ENCODE results near the gene CDK10. TPM values are rescaled to one million over a fixed set of nuclear protein-coding genes. Genes with fewer than 3 reads are reported as not detected.
"Not testable (repeated sequence)": the region's sequence is repeated elsewhere in the genome, so short reads cannot be mapped to it uniquely, and the experiment has no call there.

Gene CDK10
- polyA plus RNA-seq, 3 donors from 2014 or later: 28.0 to 42.7 (median 35.2) TPM

DNA sequence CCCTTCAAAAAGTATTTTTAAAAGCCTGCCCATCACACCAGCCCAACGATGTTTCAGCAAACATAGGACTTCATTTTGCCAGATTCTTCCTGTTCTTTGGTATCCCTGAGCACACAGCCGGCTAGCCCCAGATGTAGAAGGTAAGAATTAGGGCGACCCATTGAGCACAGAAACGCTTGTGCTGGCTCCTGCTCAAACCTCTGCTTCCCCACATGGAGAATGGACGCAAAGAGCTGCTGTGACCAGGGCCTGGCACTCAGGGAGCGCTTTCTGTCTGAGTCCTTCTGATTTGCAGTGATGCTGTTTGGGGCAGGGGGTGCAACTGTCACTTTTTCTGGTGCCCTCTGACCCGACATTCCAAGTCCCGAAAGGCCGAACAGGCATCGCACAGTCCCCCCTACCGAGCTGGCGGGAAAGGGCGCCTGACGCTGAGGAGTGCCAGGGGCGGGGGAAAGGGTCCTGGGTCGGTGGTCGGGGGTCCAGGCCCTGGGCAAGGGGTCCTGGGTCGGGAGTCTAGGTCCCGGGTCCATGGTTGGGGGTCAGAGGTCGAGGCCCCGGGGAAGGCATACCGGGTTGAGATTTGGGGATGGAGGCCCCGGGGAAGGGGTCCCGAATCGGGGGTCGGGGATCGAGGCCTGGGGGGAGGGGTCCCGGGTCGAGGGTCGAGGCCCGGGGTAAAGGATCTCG, 29.9 kb upstream of the CDK10 start:
- peaks cover 32 to 40% of the 10 kb centered on the region in 2 donors for H3K4me1 Mint-ChIP-seq
- peaks cover 2 to 14% (median 14%) of the 10 kb centered on the region in 3 donors for H3K27me3 Mint-ChIP-seq (ENCODE audit: low read depth in 3 of 3)
- peak overlapping the region; percentile 61 to 86 (median 81) for H3K4me3 Mint-ChIP-seq
- DNase-seq: no peak
- no peaks in the 10 kb centered on the region for H3K9me3 Mint-ChIP-seq
- peak overlapping the region; percentile 68 to 82 (median 76) for H3K27ac Mint-ChIP-seq
- peaks cover 3 to 9% (median 7%) of the 10 kb centered on the region in 3 donors for H3K36me3 Mint-ChIP-seq

DNA sequence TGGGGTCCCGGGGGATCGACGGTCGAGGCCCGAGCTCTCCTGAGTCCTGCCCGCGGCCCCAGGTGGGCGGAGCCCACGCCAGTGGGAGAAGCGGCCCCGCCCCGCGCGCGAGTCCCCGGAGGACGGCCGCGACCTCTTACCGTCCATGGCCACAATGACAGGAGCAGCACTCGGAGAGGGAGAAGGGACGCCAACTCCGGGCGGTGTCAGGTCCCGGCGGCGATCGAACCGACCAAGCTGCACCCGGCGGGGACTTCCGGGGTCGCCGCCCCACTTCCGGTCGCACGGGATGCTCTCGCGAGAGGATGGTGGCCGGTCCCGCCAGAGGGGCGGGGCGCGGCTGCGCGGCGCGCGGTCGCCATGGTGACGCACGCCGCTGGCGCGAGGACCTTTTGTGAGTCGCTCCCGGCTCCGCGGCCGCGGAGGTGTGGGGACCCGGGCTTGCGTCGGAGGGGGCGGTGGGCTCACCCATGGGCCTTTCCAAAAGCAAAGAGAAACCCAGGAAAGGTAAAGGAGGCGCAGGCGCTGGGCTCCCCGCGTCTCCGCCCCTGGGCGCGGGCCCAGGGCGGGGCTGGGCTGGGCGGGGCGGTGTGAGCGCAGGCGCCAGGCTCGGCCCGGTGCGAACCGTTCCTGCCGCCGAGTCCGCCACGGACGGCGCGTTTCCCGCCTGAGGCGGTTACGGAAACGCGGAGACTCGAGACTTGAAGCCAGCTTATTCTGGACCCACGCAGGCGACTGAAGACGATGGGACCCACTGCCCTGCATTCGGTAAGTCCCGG, 28.9 kb upstream of the CDK10 start, which contains the start of the genes CHMP1A and SPATA33:
TSS of gene CHMP1A (minus strand) at position 267 of the 779 bp plus-strand sequence. CDS start at position 147, 120 bp downstream.
TSS of gene SPATA33 (plus strand) at position 395 of the 779 bp plus-strand sequence. CDS start at position 471, 76 bp downstream.
- Mint-ChIP-seq H3K27ac (peak within 1 kb of the TSS; percentile 78 to 91 (median 86)), H3K4me1 (peaks cover 32 to 40% of the 10 kb centered on the region in 2 donors), H3K4me3 (peak within 1 kb of the TSS; percentile 83 to 89 (median 86)), H3K36me3 (peaks cover 3 to 10% (median 9%) of the 10 kb centered on the region in 3 donors), H3K27me3 (ENCODE audit: low read depth in 3 of 3) (peaks cover 2 to 14% (median 13%) of the 10 kb centered on the region in 3 donors), H3K9me3 (no peaks in the 10 kb centered on the region)
- DNase-seq: peak; percentile 94 to 96 (median 96)

DNA sequence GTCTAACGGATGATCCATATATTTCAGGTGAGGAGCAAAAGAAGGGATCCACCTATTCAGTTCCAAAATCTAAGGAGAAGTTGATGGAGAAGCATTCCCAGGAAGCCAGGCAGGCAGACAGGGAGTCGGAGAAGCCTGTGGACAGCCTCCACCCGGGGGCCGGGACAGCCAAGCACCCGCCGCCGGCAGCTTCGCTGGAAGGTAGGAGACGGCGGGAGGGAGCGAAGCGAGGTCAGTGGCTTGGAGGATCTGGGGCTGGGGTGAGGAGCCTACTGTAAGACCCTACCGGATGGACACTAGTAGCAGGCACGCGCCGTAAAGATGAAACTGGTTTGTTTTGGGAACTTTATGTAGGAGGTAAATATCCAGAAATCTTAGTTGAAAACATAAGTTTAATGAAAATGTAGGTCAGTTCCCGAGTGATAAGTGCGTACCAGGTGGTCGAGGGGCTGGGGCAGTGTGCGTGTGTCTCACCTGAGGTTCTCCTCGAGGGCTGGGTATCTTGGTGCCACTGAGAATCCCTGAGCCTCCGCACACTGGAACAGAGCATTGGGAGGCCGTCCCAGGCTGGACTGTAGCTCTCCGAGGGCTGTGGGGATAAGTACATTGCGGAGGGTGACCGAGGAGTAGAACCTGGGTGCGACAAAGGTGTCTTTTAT, 28.1 kb upstream of the CDK10 start:
- Mint-ChIP-seq H3K36me3 (peaks cover 3 to 10% (median 9%) of the 10 kb centered on the region in 3 donors), H3K4me3 (peak overlapping the region; percentile 83 to 89 (median 86)), H3K27ac (peak overlapping the region; percentile 78 to 91 (median 86)), H3K27me3 (ENCODE audit: low read depth in 3 of 3) (peaks cover 2 to 14% (median 11%) of the 10 kb centered on the region in 3 donors), H3K4me1 (peaks cover 31 to 40% of the 10 kb centered on the region in 2 donors), H3K9me3 (no peaks in the 10 kb centered on the region)
- DNase-seq: no peak

DNA sequence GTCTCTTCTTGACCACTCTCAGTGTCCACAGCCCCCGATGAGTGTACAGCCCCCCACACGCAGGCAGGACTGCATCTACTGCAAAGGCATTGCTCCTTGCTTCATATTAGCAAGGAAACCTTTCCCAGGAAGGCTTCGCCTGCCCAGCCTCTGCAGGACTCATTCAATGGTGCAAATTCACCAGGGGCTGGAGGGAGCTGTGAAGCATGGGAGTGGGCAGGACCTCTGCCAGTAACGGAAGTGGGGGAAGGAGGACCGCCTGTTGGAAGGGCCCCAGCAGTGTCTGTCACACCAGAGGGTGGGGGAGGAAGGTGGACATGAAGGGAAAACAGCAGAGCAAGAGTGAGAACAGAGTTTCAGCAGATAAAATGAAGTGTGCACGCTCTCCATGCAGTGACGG, 26.3 kb upstream of the CDK10 start:
- Mint-ChIP-seq H3K4me1 (peaks cover 25 to 28% of the 10 kb centered on the region in 2 donors), H3K9me3 (no peaks in the 10 kb centered on the region), H3K36me3 (peaks cover 3 to 17% (median 13%) of the 10 kb centered on the region in 3 donors), H3K4me3 (peak overlapping the region in 2 of 5 donors; percentile 14 to 19), H3K27ac (no peak overlapping the region), H3K27me3 (ENCODE audit: low read depth in 3 of 3) (peaks cover 2 to 14% (median 11%) of the 10 kb centered on the region in 3 donors)
- no peak for DNase-seq

DNA sequence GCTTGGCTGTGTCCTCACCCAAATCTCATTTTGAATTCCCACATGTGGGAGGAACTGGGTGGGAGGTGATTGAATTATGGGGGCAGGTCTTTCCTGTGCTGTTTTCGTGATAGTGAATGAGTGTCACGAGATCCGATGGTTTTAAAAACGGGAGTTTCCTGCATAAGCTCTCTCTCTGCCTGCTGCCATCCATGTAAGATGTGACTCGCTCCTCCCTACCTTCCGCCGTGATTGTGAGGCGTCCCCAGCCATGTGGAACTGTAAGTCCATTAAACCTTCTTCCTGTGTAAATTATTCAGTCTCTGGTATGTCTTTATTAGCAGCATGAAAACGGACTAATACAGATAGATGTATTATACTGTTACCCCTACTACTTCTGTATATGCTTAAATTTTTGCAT, 25.3 kb upstream of the CDK10 start:
- no peak for DNase-seq
- peaks cover 14 to 17% of the 10 kb centered on the region in 2 donors for H3K4me1 Mint-ChIP-seq
- H3K9me3 Mint-ChIP-seq: no peaks in the 10 kb centered on the region
- no peak overlapping the region for H3K4me3 Mint-ChIP-seq
- H3K36me3 Mint-ChIP-seq: peaks cover 3 to 17% (median 13%) of the 10 kb centered on the region in 3 donors
- H3K27me3 Mint-ChIP-seq (ENCODE audit: low read depth in 3 of 3): peaks cover 2 to 7% (median 6%) of the 10 kb centered on the region in 3 donors
- peak overlapping the region in 1 of 6 donors; percentile 53 for H3K27ac Mint-ChIP-seq

DNA sequence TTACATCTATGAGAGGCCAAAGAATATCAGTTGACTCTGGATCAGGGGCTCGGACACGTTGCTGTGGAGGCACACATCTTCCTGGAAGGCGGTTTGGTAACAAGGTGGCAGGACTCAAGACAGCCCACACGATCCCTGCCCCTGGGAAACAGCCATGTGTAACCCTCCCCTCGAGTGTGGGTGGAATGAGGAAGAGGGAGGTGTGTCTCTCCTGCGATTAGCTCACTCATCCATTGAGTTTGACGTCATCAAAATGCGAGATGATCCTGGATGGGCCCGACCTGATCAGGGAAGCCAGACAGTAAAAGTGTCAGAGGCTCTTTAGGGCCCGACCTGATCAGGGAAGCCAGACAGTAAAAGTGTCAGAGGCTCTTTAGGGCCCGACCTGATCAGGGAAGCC, 22.3 kb upstream of the CDK10 start:
- H3K4me3 Mint-ChIP-seq: not testable (repeated sequence)

DNA sequence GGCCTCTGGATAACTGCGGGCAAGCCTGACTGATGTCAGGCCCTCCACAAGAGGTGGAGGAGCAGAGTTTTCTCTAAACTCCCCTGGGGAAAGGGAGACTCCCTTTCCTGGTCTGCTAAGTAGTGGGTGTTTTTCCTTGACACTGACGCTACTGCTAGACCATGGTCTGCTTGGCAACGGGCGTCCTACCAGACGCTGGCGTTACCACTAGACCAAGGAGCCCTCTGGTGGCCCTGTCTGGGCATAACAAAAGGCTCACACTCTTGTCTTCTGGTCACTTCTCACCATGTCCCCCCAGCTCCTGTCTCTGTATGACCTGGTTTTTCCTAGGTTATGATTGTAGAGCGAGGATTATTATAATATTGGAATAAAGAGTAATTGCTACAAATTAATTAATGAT, 19.5 kb upstream of the CDK10 start:
- H3K4me3 Mint-ChIP-seq; H3K27ac Mint-ChIP-seq; H3K27me3 Mint-ChIP-seq (ENCODE audit: low read depth in 3 of 3); H3K36me3 Mint-ChIP-seq; H3K4me1 Mint-ChIP-seq; H3K9me3 Mint-ChIP-seq: not testable (repeated sequence)
- peak in 1 of 3 donors; percentile 20 for DNase-seq

More for the DNA sequence above, 22.3 kb upstream of the CDK10 start:
- H3K9me3 Mint-ChIP-seq; H3K27ac Mint-ChIP-seq; H3K27me3 Mint-ChIP-seq (ENCODE audit: low read depth in 3 of 3); H3K4me1 Mint-ChIP-seq; DNase-seq: not testable (repeated sequence)
- peaks cover 3 to 17% (median 13%) of the 10 kb centered on the region in 3 donors for H3K36me3 Mint-ChIP-seq

DNA sequence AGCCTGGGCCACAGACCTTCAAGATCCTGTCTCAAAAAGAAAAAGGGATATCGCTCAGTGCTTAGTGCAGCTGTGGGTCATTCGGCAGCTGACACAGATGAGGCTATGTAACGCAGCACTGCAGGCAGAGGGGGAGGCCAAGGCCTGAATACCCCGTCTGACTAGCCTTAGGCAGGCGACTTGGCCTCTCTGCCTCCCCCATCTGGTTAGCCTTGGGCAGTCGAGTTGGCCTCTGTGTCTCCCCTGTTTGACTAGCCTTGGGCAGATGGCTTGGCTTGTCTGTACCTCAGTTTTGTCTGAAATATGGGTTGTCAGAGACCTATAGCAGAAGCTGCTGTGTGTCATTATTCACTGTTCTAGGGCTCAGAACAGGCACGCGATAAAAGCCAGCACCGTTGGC, 18.9 kb upstream of the CDK10 start:
- H3K4me1 Mint-ChIP-seq: peaks cover 0 to 2% of the 10 kb centered on the region in 2 donors
- peaks cover 0 to 7% (median 4%) of the 10 kb centered on the region in 3 donors for H3K36me3 Mint-ChIP-seq
- H3K27me3 Mint-ChIP-seq (ENCODE audit: low read depth in 3 of 3): peaks cover 0 to 2% (median 0%) of the 10 kb centered on the region in 3 donors
- H3K9me3 Mint-ChIP-seq: peaks cover 0 to 2% (median 0%) of the 10 kb centered on the region in 6 donors
- H3K27ac Mint-ChIP-seq: no peak overlapping the region
- H3K4me3 Mint-ChIP-seq: no peak overlapping the region
- no peak for DNase-seq

DNA sequence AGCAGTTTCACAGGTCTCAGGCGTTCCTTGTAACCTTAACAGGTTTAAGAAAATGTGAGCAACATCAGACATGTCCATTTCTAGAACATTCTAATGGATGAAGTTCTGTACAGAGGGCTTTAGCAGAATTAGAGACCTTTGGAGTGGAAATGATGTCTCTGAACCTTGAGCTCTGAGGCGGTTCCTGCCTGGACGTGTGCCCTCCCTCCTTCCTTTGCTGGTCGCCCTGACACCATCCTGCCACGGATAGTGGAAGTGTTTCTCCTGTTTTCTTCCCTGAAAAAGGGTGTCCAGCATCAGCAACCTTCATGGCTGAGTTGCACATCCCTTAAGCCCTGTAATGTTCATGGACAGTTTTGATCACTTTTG, 17.7 kb upstream of the CDK10 start:
- peak overlapping the region in 1 of 5 donors; percentile 30 for H3K4me3 Mint-ChIP-seq
- no peak overlapping the region for H3K27ac Mint-ChIP-seq
- peaks cover 0 to 3% (median 0%) of the 10 kb centered on the region in 3 donors for H3K36me3 Mint-ChIP-seq
- no peak for DNase-seq
- H3K4me1 Mint-ChIP-seq: peaks cover 0 to 2% of the 10 kb centered on the region in 2 donors
- peaks cover 0 to 2% (median 0%) of the 10 kb centered on the region in 3 donors for H3K27me3 Mint-ChIP-seq (ENCODE audit: low read depth in 3 of 3)
- peaks cover 0 to 2% (median 0%) of the 10 kb centered on the region in 6 donors for H3K9me3 Mint-ChIP-seq

DNA sequence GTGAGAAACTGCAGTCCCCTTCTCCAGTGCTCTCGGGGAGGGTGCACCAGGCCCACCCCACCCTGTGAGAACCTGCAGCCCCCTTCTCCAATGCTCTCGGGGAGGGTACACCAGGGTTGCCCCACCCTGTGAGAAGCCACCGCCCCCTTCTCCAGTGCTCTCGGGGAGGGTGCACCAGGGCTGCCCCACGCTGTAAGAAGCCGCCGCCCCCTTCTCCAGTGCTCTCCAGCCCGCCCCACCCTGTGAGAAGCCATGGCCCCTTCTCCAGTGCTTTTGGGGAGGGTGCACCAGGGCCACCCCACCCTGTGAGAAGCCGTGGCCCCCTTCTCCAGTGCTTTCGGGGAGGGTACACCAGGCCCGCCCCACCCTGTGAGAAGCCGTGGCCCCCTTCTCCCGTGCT, 16.7 kb upstream of the CDK10 start:
- Mint-ChIP-seq H3K36me3 (no peaks in the 10 kb centered on the region), H3K4me1 (peaks cover 0 to 2% of the 10 kb centered on the region in 2 donors), H3K27me3 (ENCODE audit: low read depth in 3 of 3) (peaks cover 0 to 2% (median 0%) of the 10 kb centered on the region in 3 donors), H3K9me3 (peaks cover 0 to 2% (median 0%) of the 10 kb centered on the region in 6 donors), H3K4me3 (no peak overlapping the region), H3K27ac (no peak overlapping the region)
- no peak for DNase-seq

DNA sequence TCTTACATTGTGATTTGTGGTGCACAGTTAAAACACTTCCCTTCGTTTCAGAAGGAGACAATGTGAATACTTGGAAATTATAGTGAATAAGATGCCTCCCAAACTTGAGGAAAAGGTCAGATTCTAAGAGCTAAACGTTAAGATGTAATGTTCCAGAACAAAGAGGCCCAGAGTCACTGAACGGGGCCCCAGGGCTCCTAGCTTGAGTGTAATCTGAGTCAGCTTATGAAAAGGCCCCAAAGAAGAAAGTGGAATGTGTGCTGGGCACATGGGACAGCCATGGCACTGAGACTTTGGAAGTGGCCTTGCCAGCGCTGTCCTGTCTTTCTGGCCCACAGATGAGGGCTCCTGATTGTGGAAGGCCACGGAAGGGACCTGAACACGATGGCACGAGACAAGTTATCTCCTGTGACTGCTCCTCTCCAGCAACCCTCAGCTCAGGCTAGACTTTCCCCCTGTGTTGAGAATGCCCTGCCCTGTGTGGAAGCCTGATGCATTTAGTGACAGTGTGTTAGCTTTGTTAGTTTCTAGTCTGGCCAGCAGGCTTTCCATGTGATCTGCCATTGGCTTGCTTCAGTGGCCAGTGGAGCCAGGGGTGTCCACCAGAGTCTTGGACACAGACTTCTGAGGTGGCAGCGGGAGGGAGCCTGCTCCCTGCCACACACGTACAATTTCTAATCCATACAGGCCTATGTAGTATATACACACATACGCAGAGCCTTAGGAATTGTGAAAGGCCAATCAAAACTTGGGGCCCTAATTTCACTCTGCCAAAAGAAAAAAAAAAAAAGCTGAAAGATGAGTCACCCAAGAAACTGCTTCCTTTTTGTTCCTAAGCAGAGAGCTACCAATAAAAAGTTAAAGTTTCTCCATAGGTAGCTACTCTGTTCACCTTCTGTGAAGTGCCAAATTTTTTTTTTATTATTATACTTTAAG, 15.7 kb upstream of the CDK10 start:
- Mint-ChIP-seq H3K4me1 (peaks cover 0 to 2% of the 10 kb centered on the region in 2 donors), H3K36me3 (no peaks in the 10 kb centered on the region), H3K27ac (no peak overlapping the region), H3K27me3 (ENCODE audit: low read depth in 3 of 3) (peaks cover 0 to 2% (median 0%) of the 10 kb centered on the region in 3 donors), H3K4me3 (no peak overlapping the region), H3K9me3 (peaks cover 0 to 2% (median 0%) of the 10 kb centered on the region in 6 donors)
- no peak for DNase-seq

DNA sequence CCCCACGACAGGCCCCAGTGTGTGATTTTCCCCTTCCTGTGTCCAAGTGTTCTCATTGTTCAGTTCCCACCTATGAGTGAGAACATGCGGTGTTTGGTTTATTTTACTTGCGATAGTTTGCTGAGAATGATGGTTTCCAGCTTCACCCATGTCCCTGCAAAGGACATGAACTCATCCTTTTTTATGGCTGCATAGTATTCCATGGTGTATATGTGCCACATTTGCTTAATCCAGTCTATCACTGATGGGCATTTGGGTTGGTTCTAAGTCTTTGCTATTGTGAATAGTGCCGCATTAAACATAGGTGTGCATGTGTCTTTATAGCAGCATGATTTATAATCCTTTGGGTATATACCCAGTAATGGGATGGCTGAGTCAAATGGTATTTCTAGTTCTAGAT, 14.9 kb upstream of the CDK10 start:
- H3K4me3 Mint-ChIP-seq; H3K36me3 Mint-ChIP-seq; H3K27me3 Mint-ChIP-seq (ENCODE audit: low read depth in 3 of 3); H3K27ac Mint-ChIP-seq; DNase-seq; H3K4me1 Mint-ChIP-seq; H3K9me3 Mint-ChIP-seq: not testable (repeated sequence)
